B cell (primary cell): ENCODE measurements around the gene STXBP5L.

Source experiments
- EZH2 ChIP-seq: IDR thresholded peaks from 2 replicates; pipeline ENCODE4 v1.6.1; 2012; ENCODE audit warnings: borderline replicate concordance, low read depth, mild to moderate bottlenecking, moderate library complexity, low read length; ENCODE audit not compliant: insufficient read depth, poor library complexity, severe bottlenecking
- TF ChIP-seq, protein P1 (sequence below): fragments of 200-600 bp; IDR thresholded peaks from one replicate; pipeline ENCODE4 v1.8.0; 2022; ENCODE audit warnings: antibody characterized with exemption, mild to moderate bottlenecking

DNA sequence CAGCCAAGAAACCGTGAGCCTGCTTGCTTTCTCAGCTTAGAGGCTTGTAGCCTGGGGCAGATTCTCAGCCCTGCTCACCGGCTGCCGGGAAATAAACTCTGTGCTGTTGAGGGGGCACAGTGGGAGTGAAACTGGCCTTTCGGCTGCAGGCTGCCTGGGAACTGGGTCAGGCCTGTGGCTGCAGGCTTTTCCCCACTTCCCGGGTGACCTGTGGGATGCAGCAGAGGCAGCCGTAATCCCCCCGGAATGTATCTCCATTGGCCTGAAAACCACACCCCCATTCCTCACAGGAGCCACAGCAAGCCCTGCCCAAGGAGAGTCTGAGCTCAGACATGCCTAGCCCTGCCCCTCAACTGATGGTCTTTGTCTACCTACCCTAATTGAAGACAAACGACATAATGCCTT, 110.9 kb downstream of the STXBP5L start:
- TF ChIP-seq, protein P1, sequence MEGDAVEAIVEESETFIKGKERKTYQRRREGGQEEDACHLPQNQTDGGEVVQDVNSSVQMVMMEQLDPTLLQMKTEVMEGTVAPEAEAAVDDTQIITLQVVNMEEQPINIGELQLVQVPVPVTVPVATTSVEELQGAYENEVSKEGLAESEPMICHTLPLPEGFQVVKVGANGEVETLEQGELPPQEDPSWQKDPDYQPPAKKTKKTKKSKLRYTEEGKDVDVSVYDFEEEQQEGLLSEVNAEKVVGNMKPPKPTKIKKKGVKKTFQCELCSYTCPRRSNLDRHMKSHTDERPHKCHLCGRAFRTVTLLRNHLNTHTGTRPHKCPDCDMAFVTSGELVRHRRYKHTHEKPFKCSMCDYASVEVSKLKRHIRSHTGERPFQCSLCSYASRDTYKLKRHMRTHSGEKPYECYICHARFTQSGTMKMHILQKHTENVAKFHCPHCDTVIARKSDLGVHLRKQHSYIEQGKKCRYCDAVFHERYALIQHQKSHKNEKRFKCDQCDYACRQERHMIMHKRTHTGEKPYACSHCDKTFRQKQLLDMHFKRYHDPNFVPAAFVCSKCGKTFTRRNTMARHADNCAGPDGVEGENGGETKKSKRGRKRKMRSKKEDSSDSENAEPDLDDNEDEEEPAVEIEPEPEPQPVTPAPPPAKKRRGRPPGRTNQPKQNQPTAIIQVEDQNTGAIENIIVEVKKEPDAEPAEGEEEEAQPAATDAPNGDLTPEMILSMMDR: no peak
- no peak for TF ChIP-seq EZH2
